GM12878 (cell line): ENCODE measurements around the gene SPRY2.

ENCODE experiments used
- CBX5 ChIP-seq: sonication (generic); IDR thresholded peaks from 2 replicates; pipeline ENCODE4 v1.6.1; 2016; ENCODE audit warnings: low read depth, moderate library complexity, mild to moderate bottlenecking, inconsistent platforms
- EZH2 ChIP-seq: IDR thresholded peaks from 2 replicates; pipeline ENCODE4 v1.6.1; 2012; ENCODE audit warnings: low read depth, mild to moderate bottlenecking, control low read depth, inconsistent platforms, low read length, borderline replicate concordance; ENCODE audit not compliant: control insufficient read depth
- TF ChIP-seq, protein P1 (sequence below), 3 experiments: IDR thresholded peaks in 2 of 3; conservative IDR thresholded peaks in 1 of 3; 2 replicates each; pipeline ENCODE4 v1.5.1; 2011; ENCODE audit warnings: low read depth in 3 of 3, low read length in 3 of 3, mild to moderate bottlenecking in 3 of 3, control low read depth in 2 of 3, moderate library complexity in 2 of 3, inconsistent platforms in 1 of 3, mixed read lengths in 1 of 3; ENCODE audit not compliant: control insufficient read depth in 2 of 3, insufficient read depth in 1 of 3; ENCODE audit errors: extremely low read depth in 1 of 3

DNA sequence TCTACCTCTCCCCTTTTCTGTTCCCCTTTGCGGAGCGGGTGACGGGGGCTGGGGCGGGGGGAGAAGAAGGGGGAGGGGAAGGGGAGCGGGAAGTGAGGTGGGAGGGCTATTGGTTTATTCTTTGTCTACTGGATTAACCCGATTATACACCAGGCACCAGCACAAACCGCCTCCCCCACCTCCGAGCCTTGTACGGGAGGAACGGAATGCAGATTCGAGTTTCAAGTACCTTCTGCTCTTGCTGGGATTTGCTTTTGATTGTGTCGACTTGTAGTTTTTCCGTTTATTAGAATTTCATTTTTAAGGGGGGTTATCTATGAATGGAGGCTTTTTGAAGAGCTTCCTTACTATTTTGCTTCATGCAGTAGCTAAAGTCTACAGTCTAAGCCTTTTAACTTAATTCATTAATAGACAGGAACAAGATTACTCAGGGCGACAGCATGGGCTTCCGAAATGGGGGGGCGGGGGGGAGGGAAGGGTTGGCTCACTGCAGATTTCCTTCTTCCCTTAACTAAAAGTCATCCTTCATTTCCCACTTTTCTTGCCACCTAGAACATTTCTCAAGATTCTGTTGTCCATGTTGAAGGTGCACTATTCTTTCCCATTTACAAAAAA is 937 bp upstream of the SPRY2 start:
- no peak for TF ChIP-seq EZH2
- TF ChIP-seq CBX5 = no peak
- TF ChIP-seq, protein P1, sequence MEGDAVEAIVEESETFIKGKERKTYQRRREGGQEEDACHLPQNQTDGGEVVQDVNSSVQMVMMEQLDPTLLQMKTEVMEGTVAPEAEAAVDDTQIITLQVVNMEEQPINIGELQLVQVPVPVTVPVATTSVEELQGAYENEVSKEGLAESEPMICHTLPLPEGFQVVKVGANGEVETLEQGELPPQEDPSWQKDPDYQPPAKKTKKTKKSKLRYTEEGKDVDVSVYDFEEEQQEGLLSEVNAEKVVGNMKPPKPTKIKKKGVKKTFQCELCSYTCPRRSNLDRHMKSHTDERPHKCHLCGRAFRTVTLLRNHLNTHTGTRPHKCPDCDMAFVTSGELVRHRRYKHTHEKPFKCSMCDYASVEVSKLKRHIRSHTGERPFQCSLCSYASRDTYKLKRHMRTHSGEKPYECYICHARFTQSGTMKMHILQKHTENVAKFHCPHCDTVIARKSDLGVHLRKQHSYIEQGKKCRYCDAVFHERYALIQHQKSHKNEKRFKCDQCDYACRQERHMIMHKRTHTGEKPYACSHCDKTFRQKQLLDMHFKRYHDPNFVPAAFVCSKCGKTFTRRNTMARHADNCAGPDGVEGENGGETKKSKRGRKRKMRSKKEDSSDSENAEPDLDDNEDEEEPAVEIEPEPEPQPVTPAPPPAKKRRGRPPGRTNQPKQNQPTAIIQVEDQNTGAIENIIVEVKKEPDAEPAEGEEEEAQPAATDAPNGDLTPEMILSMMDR (IDR thresholded peaks at IDR 0.05 in 2 of 3, conservative IDR thresholded peaks at IDR 0.05 in 1 of 3; ENCODE audit: control insufficient read depth in 2 of 3, extremely low read depth in 1 of 3, insufficient read depth in 1 of 3, low read depth in 3 of 3, low read length in 3 of 3) = no peak
